Measurements from ENCODE around the gene TCTN2. TPM values are rescaled to one million over a fixed set of nuclear protein-coding genes. Genes with fewer than 3 reads are reported as not detected.

The TCTN2 gene
- total RNA-seq, 2 donors from 2014 or later, result 4.6 to 8.7 TPM

DNA sequence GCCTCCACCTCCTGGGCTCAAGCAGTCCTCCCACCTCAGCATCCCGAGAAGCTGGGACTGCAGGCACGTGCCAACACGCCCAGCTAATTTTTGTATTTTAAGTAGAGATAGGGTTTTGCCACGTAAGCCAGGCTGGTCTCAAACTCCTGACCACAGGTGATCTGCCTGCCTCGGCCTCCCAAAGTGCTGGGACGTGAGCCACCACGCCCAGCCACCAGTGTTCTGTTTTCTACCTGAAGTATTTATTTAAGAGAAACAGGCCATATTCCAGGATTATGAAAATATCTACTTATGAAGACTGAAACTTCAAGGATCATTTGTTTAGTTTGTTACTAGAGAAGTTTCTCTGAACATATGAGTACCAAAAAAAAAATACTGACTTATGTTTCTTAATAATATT, 27.0 kb upstream of the TCTN2 start:
- H3K4me3 ChIP-seq, result no peak overlapping the region
- no peaks in the 10 kb centered on the region for H3K9me3 ChIP-seq
- H3K36me3 ChIP-seq, result peaks cover 22% of the 10 kb centered on the region
- no peaks in the 10 kb centered on the region for H3K4me1 ChIP-seq (ENCODE audit: control insufficient read depth in 1 of 2, low read depth in 2 of 2)
- DNase-seq (ENCODE audit: low spot score) (no peak), ATAC-seq (ENCODE audit: insufficient number of reproducible peaks, low FRiP score, low read depth) (no peak)
- no peaks in the 10 kb centered on the region for H3K27me3 ChIP-seq (replicated peaks; ENCODE audit: insufficient read depth)
- no peak overlapping the region for H3K27ac ChIP-seq
- TF ChIP-seq, protein P1, sequence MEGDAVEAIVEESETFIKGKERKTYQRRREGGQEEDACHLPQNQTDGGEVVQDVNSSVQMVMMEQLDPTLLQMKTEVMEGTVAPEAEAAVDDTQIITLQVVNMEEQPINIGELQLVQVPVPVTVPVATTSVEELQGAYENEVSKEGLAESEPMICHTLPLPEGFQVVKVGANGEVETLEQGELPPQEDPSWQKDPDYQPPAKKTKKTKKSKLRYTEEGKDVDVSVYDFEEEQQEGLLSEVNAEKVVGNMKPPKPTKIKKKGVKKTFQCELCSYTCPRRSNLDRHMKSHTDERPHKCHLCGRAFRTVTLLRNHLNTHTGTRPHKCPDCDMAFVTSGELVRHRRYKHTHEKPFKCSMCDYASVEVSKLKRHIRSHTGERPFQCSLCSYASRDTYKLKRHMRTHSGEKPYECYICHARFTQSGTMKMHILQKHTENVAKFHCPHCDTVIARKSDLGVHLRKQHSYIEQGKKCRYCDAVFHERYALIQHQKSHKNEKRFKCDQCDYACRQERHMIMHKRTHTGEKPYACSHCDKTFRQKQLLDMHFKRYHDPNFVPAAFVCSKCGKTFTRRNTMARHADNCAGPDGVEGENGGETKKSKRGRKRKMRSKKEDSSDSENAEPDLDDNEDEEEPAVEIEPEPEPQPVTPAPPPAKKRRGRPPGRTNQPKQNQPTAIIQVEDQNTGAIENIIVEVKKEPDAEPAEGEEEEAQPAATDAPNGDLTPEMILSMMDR (IDR thresholded peaks at IDR 0.05), result no peak

- DNase-seq (ENCODE audit: low spot score) (no peak), ATAC-seq (ENCODE audit: insufficient number of reproducible peaks, low FRiP score, low read depth) (no peak)
- Histone ChIP-seq H3K27me3 (replicated peaks; ENCODE audit: insufficient read depth) (no peaks in the 10 kb centered on the region), H3K27ac (no peak overlapping the region), H3K4me3 (no peak overlapping the region), H3K9me3 (no peaks in the 10 kb centered on the region), H3K4me1 (ENCODE audit: control insufficient read depth in 1 of 2, low read depth in 2 of 2) (no peaks in the 10 kb centered on the region), H3K36me3 (peaks cover 26% of the 10 kb centered on the region)
- TF ChIP-seq, protein P1 (IDR thresholded peaks at IDR 0.05), result no peak
These were observed 25.5 kb upstream of the TCTN2 start for GRCh38 chr12:123645380-123645779.

DNA sequence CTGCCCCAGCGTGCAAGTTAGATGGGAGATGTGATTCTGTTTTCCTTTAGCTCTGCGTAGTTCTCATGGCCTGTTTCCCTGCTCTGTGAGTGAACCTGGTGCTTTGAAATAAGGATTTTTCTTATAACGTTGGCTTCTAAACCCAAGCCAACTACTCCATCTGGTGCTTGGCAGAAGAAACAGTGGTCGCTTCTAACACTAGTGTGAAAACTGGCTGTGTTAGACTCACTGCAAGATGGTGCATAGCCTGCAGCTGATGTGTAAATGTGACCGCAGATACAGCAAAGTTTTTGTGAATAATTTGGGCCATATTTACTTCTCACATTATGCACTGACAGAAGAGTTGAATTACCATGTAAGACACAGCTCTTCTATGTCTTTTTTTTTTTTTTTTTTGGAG, 25.0 kb upstream of the TCTN2 start:
- ATAC-seq (ENCODE audit: insufficient number of reproducible peaks, low FRiP score, low read depth) (no peak), DNase-seq (ENCODE audit: low spot score) (no peak)
- H3K9me3 ChIP-seq, result no peaks in the 10 kb centered on the region
- TF ChIP-seq, protein P1 (IDR thresholded peaks at IDR 0.05), result no peak
- H3K4me3 ChIP-seq, result no peak overlapping the region
- H3K4me1 ChIP-seq (ENCODE audit: control insufficient read depth in 1 of 2, low read depth in 2 of 2), result no peaks in the 10 kb centered on the region
- H3K36me3 ChIP-seq, result peaks cover 26% of the 10 kb centered on the region
- H3K27me3 ChIP-seq (replicated peaks; ENCODE audit: insufficient read depth), result no peaks in the 10 kb centered on the region
- H3K27ac ChIP-seq, result no peak overlapping the region

GRCh38 chr12:123648401-123648800, 22.5 kb upstream of the TCTN2 start:
- peaks cover 34% of the 10 kb centered on the region for H3K36me3 ChIP-seq
- no peaks in the 10 kb centered on the region for H3K4me1 ChIP-seq (ENCODE audit: control insufficient read depth in 1 of 2, low read depth in 2 of 2)
- no peaks in the 10 kb centered on the region for H3K27me3 ChIP-seq (replicated peaks; ENCODE audit: insufficient read depth)
- H3K9me3 ChIP-seq, result no peaks in the 10 kb centered on the region
- DNase-seq (ENCODE audit: low spot score), result no peak
- no peak for ATAC-seq (ENCODE audit: insufficient number of reproducible peaks, low FRiP score, low read depth)
- no peak overlapping the region for H3K27ac ChIP-seq
- H3K4me3 ChIP-seq, result no peak overlapping the region
- TF ChIP-seq, protein P1 (IDR thresholded peaks at IDR 0.05), result no peak

- Histone ChIP-seq H3K9me3 (no peaks in the 10 kb centered on the region), H3K27ac (no peak overlapping the region), H3K4me3 (no peak overlapping the region), H3K27me3 (replicated peaks; ENCODE audit: insufficient read depth) (no peaks in the 10 kb centered on the region), H3K36me3 (peaks cover 34% of the 10 kb centered on the region), H3K4me1 (ENCODE audit: control insufficient read depth in 1 of 2, low read depth in 2 of 2) (no peaks in the 10 kb centered on the region)
- TF ChIP-seq, protein P1 (IDR thresholded peaks at IDR 0.05), result no peak
- no peak for DNase-seq (ENCODE audit: low spot score)
- ATAC-seq (ENCODE audit: insufficient number of reproducible peaks, low FRiP score, low read depth), result no peak
These were observed 16.7 kb upstream of the TCTN2 start for GRCh38 chr12:123654129-123654701.
